ENCODE data around the gene TAF4B. TPM values are rescaled to one million over a fixed set of nuclear protein-coding genes. Genes with fewer than 3 reads are reported as not detected.

TAF4B gene
- total and polyA plus RNA-seq, 2 of the 8 experiments (the other 6 are each of a cell fraction or from before 2014, with no cell fraction given): 9.3 to 19.8 TPM

- no peak for TF ChIP-seq CHD7 (IDR thresholded peaks at IDR 0.05; ENCODE audit: insufficient replicate concordance, low read length)
Measured at GRCh38 chr18:26425148-26425531, 198.9 kb downstream of the TAF4B start (continued).
